Neural progenitor cell (in vitro differentiated cells): ENCODE data around the gene TMEM247.

ENCODE experiments used
- EZH2 ChIP-seq: fragments of 200-600 bp; sonication (generic); IDR thresholded peaks from 2 replicates; pipeline ENCODE4 v1.6.1; 2017; ENCODE audit warnings: antibody characterized with exemption, mild to moderate bottlenecking, moderate library complexity
- EZH2phosphoT487 ChIP-seq: fragments of 200-600 bp; sonication (generic); IDR thresholded peaks from 2 replicates; pipeline ENCODE4 v1.6.1; 2017; ENCODE audit warnings: antibody characterized with exemption
- TF ChIP-seq, protein P1 (sequence below): fragments of 200-600 bp; sonication (generic); IDR thresholded peaks from 2 replicates; pipeline ENCODE4 v1.5.1; 2017; ENCODE audit warnings: antibody characterized with exemption, mild to moderate bottlenecking

DNA sequence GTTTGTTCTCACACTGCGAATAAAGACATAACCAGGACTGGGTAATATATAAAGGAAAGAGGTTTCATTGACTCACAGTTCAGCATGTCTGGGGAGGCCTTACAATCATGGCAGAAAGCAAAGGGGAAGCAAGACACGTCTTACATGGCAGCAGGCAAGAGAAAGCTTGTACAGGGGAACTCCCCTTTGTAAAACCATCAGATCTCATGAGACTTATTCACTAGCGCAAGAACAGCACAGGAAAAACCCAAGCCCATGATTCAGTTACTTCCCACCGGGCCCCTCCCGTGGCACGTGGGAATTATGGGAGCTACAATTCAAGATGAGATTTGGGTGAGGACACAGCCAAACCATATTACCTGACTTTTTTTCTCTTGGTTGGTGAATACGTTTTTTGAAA is 51.3 kb downstream of the TMEM247 start:
- TF ChIP-seq, protein P1, sequence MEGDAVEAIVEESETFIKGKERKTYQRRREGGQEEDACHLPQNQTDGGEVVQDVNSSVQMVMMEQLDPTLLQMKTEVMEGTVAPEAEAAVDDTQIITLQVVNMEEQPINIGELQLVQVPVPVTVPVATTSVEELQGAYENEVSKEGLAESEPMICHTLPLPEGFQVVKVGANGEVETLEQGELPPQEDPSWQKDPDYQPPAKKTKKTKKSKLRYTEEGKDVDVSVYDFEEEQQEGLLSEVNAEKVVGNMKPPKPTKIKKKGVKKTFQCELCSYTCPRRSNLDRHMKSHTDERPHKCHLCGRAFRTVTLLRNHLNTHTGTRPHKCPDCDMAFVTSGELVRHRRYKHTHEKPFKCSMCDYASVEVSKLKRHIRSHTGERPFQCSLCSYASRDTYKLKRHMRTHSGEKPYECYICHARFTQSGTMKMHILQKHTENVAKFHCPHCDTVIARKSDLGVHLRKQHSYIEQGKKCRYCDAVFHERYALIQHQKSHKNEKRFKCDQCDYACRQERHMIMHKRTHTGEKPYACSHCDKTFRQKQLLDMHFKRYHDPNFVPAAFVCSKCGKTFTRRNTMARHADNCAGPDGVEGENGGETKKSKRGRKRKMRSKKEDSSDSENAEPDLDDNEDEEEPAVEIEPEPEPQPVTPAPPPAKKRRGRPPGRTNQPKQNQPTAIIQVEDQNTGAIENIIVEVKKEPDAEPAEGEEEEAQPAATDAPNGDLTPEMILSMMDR = no peak
- TF ChIP-seq EZH2phosphoT487 (no peak), EZH2 (no peak)
